ENCODE measurements around the gene NLK.

The NLK gene

GRCh38 chr17:28159924-28160323, 117.4 kb downstream of the NLK start:
- TF ChIP-seq, protein P1, sequence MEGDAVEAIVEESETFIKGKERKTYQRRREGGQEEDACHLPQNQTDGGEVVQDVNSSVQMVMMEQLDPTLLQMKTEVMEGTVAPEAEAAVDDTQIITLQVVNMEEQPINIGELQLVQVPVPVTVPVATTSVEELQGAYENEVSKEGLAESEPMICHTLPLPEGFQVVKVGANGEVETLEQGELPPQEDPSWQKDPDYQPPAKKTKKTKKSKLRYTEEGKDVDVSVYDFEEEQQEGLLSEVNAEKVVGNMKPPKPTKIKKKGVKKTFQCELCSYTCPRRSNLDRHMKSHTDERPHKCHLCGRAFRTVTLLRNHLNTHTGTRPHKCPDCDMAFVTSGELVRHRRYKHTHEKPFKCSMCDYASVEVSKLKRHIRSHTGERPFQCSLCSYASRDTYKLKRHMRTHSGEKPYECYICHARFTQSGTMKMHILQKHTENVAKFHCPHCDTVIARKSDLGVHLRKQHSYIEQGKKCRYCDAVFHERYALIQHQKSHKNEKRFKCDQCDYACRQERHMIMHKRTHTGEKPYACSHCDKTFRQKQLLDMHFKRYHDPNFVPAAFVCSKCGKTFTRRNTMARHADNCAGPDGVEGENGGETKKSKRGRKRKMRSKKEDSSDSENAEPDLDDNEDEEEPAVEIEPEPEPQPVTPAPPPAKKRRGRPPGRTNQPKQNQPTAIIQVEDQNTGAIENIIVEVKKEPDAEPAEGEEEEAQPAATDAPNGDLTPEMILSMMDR (IDR thresholded peaks at IDR 0.05; ENCODE audit: low read depth, low read length, missing control alignments): no peak
- in situ Hi-C loops (cut with HindIII; ENCODE audit: low sequenced_read_pairs): no loop called here
- H3K4me3 ChIP-seq (ENCODE audit: low read depth, low read length): no peak overlapping the region
- no peak for DNase-seq (ENCODE audit: low read depth)

- in situ Hi-C loops (cut with HindIII; ENCODE audit: low sequenced_read_pairs): no loop called here
- TF ChIP-seq, protein P1 (IDR thresholded peaks at IDR 0.05; ENCODE audit: low read depth, low read length, missing control alignments): no peak
- H3K4me3 ChIP-seq (ENCODE audit: low read depth, low read length): no peak overlapping the region
- DNase-seq (ENCODE audit: low read depth): no peak
Observed at GRCh38 chr17:28160610-28161009, 118.1 kb downstream of the NLK start.

- TF ChIP-seq, protein P1 (IDR thresholded peaks at IDR 0.05; ENCODE audit: low read depth, low read length, missing control alignments): no peak
- DNase-seq (ENCODE audit: low read depth): no peak
- H3K4me3 ChIP-seq (ENCODE audit: low read depth, low read length): no peak overlapping the region
- in situ Hi-C loops (cut with HindIII; ENCODE audit: low sequenced_read_pairs): no loop called here
Observed at GRCh38 chr17:28161311-28161710, 118.8 kb downstream of the NLK start.

DNA sequence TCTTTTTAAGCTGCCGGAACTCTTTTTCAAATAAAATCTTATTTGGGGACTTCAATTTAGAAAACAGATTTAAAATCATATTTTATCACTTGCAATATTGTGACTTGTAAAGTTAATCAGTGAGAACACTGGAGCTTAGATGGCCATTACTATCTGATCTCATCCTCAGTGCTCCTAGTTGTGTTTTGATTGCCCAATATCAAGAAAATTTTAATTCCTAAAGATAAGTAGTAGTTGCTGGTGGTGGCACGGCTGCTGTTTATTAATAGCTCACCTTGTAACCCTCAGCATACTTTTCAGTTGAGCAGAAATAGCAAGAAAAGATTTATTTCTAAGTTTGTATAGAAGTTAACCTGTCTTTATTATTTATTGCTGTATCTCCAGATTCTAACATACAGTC, 124.0 kb downstream of the NLK start:
- in situ Hi-C loops (cut with HindIII; ENCODE audit: low sequenced_read_pairs): no loop called here
- no peak overlapping the region for H3K4me3 ChIP-seq (ENCODE audit: low read depth, low read length)
- TF ChIP-seq, protein P1 (IDR thresholded peaks at IDR 0.05; ENCODE audit: low read depth, low read length, missing control alignments): no peak
- DNase-seq (ENCODE audit: low read depth): no peak

GRCh38 chr17:28169621-28170349, 127.3 kb downstream of the NLK start:
- in situ Hi-C loops (cut with HindIII; ENCODE audit: low sequenced_read_pairs): no loop called here
- no peak for DNase-seq (ENCODE audit: low read depth)
- H3K4me3 ChIP-seq (ENCODE audit: low read depth, low read length): no peak overlapping the region
- TF ChIP-seq, protein P1 (IDR thresholded peaks at IDR 0.05; ENCODE audit: low read depth, low read length, missing control alignments): no peak

DNA sequence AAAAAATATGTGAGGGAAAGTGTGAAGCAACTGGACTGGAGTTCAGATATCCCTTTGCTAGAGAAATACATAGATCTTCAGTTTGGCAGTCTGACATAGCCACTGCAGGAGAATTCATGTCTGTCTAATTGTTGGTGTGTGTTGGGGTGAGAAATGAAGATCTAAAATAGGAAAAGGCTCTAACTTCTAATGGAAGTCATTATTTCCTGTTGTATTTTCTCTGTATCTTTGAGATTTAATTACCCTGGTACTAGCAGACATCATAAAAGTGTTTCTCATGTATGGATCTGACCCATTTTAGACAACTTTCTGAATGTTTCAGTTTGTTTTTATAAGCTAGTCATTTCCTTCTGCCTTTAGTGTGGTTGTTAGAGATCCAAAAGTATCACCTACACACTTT, 128.3 kb downstream of the NLK start:
- in situ Hi-C loops (cut with HindIII; ENCODE audit: low sequenced_read_pairs): no loop called here
- TF ChIP-seq, protein P1 (IDR thresholded peaks at IDR 0.05; ENCODE audit: low read depth, low read length, missing control alignments): no peak
- no peak overlapping the region for H3K4me3 ChIP-seq (ENCODE audit: low read depth, low read length)
- no peak for DNase-seq (ENCODE audit: low read depth)
